Measurements from ENCODE around the gene MME.
"Not testable (repeated sequence)": the region's sequence is repeated elsewhere in the genome, so short reads cannot be mapped to it uniquely, and the experiment has no call there.

The MME gene

GRCh38 chr3:155086051-155086450 lies 5.9 kb downstream of the MME start:
- no peak for DNase-seq

GRCh38 chr3:155088706-155089345 lies 8.7 kb downstream of the MME start:
- DNase-seq, result no peak

DNA sequence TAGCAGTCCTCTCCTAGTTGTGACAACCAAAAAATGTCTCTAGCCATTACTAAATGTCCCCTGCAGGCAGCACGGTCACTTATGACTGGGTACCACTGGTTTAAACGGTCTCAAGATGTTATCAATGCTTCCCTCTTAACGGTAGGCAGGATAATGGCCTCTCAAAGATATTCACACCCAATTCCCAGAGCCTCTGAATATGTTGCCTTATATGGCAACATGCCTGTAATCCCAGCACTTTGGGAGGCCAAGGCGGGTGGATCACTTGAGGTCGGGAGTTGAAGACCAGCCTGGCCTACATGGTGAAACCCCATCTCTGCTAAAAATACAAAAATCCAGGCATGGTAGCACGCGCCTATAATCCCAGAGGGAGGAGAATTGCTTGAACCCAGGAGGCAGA lies 9.4 kb downstream of the MME start:
- no peak for DNase-seq

DNA sequence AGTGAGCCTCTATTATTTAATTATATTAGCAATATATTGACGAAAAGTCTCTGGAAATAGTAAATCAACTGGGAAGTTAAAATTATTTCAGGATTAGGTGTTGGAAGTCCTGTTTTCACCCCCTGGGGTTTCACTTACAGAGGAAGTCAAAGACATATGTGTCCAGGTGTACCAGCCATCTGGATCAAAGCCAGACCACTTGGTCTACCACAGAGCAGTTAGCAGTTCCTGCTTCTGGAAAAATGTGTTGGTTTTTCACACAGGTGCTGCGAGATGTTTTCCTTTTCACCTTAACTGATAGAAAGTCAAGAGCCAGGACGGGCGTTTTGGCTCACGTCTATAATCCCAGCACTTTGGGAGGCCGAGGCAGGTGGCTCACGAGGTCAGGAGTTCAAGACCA lies 13.1 kb downstream of the MME start:
- DNase-seq, result peak; percentile 16

GRCh38 chr3:155096303-155097008 lies 16.3 kb downstream of the MME start:
- no peak for DNase-seq

- no peak for DNase-seq
Observed at GRCh38 chr3:155097009-155097349, 16.9 kb downstream of the MME start.

GRCh38 chr3:155101398-155101797 lies 21.3 kb downstream of the MME start:
- no peak for DNase-seq

- DNase-seq, result no peak
Observed at GRCh38 chr3:155102329-155102728, 22.2 kb downstream of the MME start.

DNA sequence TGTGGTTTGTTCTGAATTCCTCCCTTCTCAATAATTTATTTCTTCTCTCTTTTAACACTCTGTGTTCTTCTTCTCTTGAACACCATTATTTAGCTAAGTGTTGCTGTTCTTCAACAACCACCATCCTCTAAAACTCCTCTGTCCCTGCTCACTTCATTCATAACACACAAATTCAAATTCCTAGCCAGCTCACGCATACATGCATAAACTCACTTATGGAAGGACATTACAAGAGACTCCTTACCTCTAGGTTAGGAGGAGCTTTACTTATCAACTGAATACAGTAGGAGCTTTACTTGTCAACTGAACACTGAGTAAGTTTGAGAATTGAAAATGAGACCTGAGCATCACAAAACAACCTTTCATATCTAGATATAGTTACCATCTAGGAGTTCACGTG lies 23.6 kb downstream of the MME start:
- DNase-seq, result no peak

DNA sequence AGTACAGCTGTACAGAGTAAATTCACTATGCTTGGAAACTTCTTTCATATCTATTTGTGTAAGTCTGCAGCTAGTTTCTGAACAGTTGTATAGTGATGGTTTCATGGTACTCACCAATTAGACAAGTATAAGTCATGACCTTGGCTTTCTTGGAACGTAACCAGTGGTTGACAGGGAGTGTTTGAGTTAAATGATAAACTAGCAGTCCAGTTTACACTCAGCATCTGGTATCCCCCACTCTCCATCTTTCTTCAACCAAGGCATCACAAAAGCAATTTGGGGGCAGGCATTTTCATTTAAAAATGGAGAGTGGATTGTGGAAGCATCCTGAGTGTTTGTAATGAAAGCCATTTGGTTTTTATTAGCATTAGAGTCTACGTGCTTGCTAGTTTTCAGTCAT lies 26.0 kb downstream of the MME start:
- no peak for DNase-seq

DNA sequence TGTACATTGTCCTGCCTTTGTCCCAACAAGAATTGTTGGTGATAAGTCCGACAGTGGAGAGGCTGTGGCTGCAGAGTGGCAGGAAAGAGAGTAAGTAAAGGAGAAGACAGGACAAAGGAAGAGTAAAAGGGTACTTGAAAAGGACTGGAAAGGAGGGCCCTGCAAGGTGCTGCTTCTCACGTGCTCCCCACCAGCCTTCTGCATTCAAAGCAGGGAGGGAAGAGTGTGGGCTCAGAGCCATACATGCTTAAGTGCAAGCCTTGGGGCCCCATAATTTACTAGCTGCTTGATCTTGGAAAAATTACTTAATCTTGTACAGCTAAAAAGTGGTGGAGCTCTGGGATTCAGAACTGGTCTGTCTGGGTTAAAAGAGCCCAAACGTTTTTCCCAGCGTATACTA lies 29.9 kb downstream of the MME start:
- DNase-seq, result no peak

DNA sequence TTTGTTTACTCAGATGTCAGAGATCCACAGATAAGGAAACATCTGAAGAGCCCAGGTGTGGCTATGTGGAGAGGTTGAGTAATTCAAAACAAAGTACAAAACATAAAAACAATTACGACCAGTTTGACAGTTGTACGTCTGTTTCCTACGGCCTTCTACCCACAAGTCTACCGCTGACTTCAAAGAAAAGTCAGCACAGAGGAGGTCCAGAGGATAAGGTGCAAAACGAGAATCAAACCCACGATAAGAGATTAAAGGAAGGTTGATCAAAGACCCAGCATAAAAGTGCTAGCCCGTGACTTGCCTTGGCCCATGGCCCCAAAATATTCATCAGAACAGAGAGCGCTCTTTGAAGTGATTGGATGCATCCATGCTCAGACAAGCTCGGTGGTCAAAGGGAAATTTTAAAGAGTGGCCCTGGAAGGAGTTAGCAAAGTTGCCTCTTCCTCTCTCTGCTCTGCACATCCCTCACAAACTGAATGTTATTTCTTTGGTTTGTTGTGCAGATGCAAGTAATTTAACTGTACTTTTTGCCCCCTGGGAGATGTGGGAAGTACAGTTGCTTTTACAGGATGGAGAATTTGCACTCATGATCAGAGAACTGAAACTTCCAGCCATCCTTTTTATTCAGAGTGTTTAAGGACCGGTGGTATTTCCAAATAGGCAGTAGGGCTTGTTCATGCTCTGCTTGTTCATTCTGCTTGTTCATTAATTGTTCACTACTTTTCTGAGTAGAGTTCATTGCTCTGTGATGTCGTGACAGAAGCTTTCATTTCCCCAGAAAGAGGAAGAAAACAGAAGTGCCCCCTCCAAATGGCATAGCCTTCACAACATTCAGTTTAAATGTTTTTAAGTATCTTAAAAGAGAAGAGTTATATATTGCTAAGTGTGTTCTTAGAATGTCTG lies 31.1 kb downstream of the MME start:
- DNase-seq, result no peak

DNA sequence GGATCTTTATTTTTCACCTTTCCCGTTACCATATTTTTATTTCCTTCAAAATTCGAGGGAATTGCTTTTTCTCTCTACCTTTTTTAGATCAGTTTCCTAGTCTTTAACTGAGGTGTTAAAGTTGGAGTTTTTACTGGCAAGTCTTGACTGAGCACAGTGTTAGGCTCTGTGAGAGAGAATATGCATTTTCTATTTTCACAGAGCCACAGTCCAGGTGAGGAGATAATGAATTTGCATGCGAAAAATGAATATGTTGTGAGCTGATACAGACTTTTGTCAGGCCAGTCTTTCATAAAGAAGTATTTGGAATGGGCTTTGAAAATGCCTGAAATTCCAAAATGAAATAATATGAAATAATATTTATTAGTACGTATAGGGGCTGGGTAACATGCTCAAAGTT lies 31.9 kb downstream of the MME start:
- DNase-seq, result no peak

DNA sequence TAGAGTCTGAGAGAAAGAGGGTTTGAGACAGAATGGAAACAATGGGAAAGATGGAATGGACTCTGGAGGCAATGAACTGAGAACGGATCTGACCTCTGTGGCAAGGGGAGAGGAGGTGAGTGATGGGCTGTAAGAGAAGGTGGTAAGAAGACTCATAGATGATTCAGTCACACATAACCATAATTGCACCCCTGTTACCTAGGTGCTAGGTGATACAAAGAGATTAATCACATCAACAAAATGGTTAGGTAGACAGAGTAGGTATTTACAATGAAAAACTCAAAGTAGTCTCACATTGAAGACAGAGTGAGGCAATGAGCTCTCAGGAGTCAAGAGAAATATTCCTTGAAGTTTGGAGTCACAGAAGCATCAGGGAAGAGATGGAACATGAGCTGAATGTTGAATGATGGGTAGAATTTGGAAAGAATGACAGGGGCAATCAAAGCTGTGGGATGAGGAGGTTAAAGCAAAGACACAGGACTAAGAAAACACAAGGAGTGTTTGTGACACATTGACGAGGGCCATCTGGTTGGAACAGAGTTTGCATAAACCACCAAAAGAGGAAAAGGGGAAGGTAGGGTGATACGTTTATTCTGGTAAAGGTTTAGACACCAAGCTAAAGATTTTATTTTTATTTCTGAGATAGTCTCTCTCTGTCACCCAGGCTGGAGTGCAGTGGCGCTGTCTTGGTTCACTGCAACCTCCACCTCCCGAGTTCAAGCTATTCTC lies 32.7 kb downstream of the MME start:
- no peak for DNase-seq

DNA sequence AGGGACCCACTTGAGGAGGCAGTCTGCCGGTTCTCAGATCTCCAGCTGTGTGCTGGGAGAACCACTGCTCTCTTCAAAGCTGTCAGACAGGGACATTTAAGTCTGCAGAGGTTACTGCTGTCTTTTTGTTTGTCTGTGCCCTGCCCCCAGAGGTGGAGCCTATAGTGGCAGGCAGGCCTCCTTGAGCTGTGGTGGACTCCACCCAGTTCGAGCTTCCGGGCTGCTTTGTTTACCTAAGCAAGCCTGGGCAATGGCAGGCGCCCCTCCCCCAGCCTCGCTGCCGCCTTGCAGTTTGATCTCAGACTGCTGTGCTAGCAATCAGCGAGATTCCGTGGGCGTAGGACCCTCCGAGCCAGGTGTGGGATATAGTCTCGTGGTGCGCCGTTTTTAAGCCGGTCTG lies 44.6 kb downstream of the MME start:
- not testable (repeated sequence) for DNase-seq

- DNase-seq, result no peak
Observed at GRCh38 chr3:155129396-155129795, 49.3 kb downstream of the MME start.

GRCh38 chr3:155130001-155130400 lies 49.9 kb downstream of the MME start:
- DNase-seq, result no peak

- no peak for DNase-seq
Observed at GRCh38 chr3:155131104-155131503, 51.0 kb downstream of the MME start.

- DNase-seq, result not testable (repeated sequence)
Observed at GRCh38 chr3:155134311-155134710, 54.2 kb downstream of the MME start.

DNA sequence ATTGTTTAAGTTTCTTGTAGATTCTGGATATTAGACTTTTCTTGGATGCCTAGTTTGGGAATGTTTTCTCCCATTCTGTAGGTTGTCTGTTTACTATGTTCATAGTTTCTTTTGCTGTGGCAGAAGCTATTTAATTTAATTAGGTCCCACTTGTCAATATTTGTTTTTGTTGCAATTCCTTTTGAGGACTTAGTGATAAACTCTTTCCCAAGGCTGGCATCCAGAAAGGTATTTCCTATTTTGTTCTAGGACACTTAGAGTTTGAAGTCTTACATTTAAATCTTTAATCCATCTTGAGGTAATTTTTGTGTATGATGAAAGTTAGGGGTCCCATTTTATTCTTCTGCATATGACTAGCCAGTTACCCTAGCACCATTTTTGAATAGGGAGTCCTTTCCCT lies 54.9 kb downstream of the MME start:
- DNase-seq, result no peak

DNA sequence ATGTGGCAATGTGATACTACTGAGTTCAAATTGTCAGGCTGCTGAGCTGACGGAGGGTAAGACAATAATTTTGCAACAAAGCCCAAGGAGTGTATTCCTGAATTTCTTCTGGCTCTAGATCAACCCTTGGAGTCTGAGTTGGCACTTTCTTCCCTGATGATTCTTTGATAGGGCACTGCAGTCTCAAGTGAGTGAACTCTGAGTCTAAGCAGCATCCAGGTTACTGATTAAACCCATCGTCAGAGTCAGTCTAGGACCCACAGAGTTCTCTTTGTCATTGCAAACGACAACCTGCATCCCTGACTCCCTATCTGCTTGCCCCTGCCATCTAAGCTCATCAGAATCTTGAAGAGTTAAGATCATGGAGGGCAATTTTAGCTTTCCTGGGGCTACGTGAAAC lies 58.6 kb downstream of the MME start:
- DNase-seq, result no peak

GRCh38 chr3:155147588-155147987 lies 67.5 kb downstream of the MME start:
- DNase-seq, result no peak

DNA sequence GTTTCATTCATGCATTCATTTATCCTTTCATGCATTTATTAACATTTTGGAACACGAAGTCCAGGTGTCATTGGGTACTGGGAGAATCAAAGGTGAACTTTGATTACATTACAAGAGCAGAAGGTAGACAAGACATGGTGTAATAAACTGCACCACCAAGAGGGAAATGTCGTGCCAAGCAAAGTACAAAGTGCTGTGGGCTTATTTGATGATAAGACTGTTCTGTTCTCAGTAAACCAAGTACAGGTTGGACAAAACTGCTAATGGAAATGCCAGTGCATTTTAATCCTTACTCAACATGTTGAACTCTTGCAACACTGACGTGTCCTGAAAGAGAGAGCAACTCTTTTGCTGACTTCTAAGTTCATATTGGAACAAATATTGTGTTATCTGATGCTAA lies 69.4 kb downstream of the MME start:
- DNase-seq, result no peak

Measured in NCI-H146 (cell line).